GM12891 (cell line): ENCODE data around the gene GMPPB.

Source experiments
- PAX5 ChIP-seq: IDR thresholded peaks from 2 replicates; pipeline ENCODE4 v1.6.1; 2011; ENCODE audit warnings: low read length, moderate library complexity, mild to moderate bottlenecking; ENCODE audit not compliant: insufficient read depth, severe bottlenecking
- POLR2A ChIP-seq: IDR thresholded peaks from 2 replicates; pipeline ENCODE4 v1.6.1; 2011; ENCODE audit warnings: low read depth, low read length, control low read depth
- POLR2AphosphoS5 ChIP-seq: IDR thresholded peaks from 2 replicates; pipeline ENCODE4 v1.6.1; 2011; ENCODE audit warnings: low read depth, low read length, control low read depth
- POU2F2 ChIP-seq: IDR thresholded peaks from 2 replicates; pipeline ENCODE4 v1.6.1; 2011; ENCODE audit warnings: low read depth, mild to moderate bottlenecking, control low read depth, low read length, moderate library complexity
- SPI1 ChIP-seq: IDR thresholded peaks from 2 replicates; pipeline ENCODE4 v1.6.1; 2011; ENCODE audit warnings: low read depth, low read length, control low read depth
- TAF1 ChIP-seq: IDR thresholded peaks from 2 replicates; pipeline ENCODE4 v1.6.1; 2011; ENCODE audit warnings: low read depth, low read length, control low read depth

DNA sequence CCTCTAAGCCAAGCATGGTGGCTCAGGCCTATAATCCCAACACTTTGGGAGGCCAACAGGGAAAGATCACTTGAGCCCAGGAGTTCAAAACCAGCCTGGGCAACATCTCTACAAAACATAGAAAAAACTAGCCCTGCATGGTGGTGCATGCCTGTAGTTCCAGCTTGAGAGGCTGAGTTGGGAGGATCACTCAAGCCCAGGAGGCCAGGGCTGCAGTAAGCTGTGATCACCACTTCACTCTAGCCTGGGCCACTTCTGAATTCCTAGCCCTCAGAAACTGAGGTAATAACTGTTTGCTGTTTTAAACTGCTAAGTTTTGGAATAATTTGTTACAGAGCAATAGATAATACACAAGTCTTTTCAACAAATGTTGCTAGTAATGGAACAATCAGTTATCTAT is 46.2 kb upstream of the GMPPB start:
- TF ChIP-seq POLR2A = no peak
- TF ChIP-seq SPI1 = no peak
- no peak for TF ChIP-seq TAF1
- TF ChIP-seq POLR2AphosphoS5 = no peak
- TF ChIP-seq POU2F2 = no peak
- TF ChIP-seq PAX5 = no peak
